ENCODE data around the gene R3HDM2.

DNA sequence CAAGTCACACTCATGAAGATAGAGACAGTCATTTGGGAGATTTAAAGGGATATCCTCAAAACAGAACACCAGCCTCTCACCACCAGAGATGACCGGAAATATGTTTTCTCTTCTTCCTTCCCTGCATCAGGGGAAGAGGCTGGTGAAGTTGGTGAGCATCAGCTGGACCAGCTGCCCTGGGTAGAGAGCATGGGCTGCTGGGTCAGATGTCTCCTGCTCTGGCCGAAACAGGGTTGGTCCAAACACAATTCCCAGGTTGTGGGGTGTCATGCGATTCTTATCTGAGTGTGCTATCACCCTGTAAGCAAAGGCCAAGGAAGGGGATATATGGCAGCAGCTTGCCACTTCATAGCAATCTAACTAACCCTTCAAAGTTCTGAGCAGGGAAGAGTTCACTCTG, 41.5 kb upstream of the R3HDM2 start:
- TF ChIP-seq, protein P1, sequence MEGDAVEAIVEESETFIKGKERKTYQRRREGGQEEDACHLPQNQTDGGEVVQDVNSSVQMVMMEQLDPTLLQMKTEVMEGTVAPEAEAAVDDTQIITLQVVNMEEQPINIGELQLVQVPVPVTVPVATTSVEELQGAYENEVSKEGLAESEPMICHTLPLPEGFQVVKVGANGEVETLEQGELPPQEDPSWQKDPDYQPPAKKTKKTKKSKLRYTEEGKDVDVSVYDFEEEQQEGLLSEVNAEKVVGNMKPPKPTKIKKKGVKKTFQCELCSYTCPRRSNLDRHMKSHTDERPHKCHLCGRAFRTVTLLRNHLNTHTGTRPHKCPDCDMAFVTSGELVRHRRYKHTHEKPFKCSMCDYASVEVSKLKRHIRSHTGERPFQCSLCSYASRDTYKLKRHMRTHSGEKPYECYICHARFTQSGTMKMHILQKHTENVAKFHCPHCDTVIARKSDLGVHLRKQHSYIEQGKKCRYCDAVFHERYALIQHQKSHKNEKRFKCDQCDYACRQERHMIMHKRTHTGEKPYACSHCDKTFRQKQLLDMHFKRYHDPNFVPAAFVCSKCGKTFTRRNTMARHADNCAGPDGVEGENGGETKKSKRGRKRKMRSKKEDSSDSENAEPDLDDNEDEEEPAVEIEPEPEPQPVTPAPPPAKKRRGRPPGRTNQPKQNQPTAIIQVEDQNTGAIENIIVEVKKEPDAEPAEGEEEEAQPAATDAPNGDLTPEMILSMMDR (IDR thresholded peaks at IDR 0.05; ENCODE audit: poor library complexity) = no peak
- TF ChIP-seq EZH2phosphoT487 (IDR thresholded peaks at IDR 0.05; ENCODE audit: low read depth, severe bottlenecking, unreplicated experiment) = no peak
